DND-41 (cell line): ENCODE data around the gene NSG1.

ENCODE experiments used
- EZH2 ChIP-seq: IDR thresholded peaks from 3 replicates; pipeline ENCODE4 v1.6.1; 2012; ENCODE audit warnings: borderline replicate concordance, low read depth, mild to moderate bottlenecking, moderate library complexity, low read length, inconsistent platforms; ENCODE audit not compliant: severe bottlenecking
- TF ChIP-seq, protein P1 (sequence below): IDR thresholded peaks from 2 replicates; pipeline ENCODE4 v1.5.1; 2012; ENCODE audit warnings: borderline replicate concordance, low read length, moderate library complexity, mild to moderate bottlenecking; ENCODE audit not compliant: poor library complexity, severe bottlenecking; ENCODE audit errors: extremely low read depth

GRCh38 chr4:4459181-4459580 lies 72.3 kb downstream of the NSG1 start:
- TF ChIP-seq, protein P1, sequence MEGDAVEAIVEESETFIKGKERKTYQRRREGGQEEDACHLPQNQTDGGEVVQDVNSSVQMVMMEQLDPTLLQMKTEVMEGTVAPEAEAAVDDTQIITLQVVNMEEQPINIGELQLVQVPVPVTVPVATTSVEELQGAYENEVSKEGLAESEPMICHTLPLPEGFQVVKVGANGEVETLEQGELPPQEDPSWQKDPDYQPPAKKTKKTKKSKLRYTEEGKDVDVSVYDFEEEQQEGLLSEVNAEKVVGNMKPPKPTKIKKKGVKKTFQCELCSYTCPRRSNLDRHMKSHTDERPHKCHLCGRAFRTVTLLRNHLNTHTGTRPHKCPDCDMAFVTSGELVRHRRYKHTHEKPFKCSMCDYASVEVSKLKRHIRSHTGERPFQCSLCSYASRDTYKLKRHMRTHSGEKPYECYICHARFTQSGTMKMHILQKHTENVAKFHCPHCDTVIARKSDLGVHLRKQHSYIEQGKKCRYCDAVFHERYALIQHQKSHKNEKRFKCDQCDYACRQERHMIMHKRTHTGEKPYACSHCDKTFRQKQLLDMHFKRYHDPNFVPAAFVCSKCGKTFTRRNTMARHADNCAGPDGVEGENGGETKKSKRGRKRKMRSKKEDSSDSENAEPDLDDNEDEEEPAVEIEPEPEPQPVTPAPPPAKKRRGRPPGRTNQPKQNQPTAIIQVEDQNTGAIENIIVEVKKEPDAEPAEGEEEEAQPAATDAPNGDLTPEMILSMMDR: no peak
- TF ChIP-seq EZH2: no peak
